GM20431 (cell line): ENCODE data around the gene RIOK2.
"Not testable (repeated sequence)": the region's sequence is repeated elsewhere in the genome, so short reads cannot be mapped to it uniquely, and the experiment has no call there.

ENCODE experiments used
- in situ Hi-C: fragments of 300-500 bp; cut with MseI, MboI; formaldehyde crosslinking; loops from one replicate; pipeline ENCODE4 v1.15.0; 2020; ENCODE audit warnings: low sequenced_read_pairs; ENCODE audit not compliant: unreplicated experiment

RIOK2 gene

GRCh38 chr5:97183100-97183929, at the start of gene RIOK2:
RIOK2 (minus strand) TSS chr5:97183247; CDS start chr5:97183191, 56 bp downstream.
- in situ Hi-C loops, result no loop called here

- in situ Hi-C loops, result no loop called here
Measured at GRCh38 chr5:97231025-97231636, 48.1 kb upstream of the RIOK2 start.

GRCh38 chr5:97229688-97230285, 46.7 kb upstream of the RIOK2 start:
- in situ Hi-C loops, result no loop called here

GRCh38 chr5:97229196-97229595, 46.1 kb upstream of the RIOK2 start:
- in situ Hi-C loops, result no loop called here

GRCh38 chr5:97225222-97225621, 42.2 kb upstream of the RIOK2 start:
- in situ Hi-C loops, result no loop called here

GRCh38 chr5:97224112-97224750, 41.2 kb upstream of the RIOK2 start:
- in situ Hi-C loops, result no loop called here

- in situ Hi-C loops, result no loop called here
Measured at GRCh38 chr5:97223596-97223995, 40.5 kb upstream of the RIOK2 start.

- in situ Hi-C loops, result no loop called here
Measured at GRCh38 chr5:97209343-97209742, 26.3 kb upstream of the RIOK2 start.

GRCh38 chr5:97208714-97209113, 25.7 kb upstream of the RIOK2 start:
- in situ Hi-C loops, result no loop called here

- in situ Hi-C loops, result no loop called here
Measured at GRCh38 chr5:97208184-97208713, 25.2 kb upstream of the RIOK2 start.

GRCh38 chr5:97194366-97194765, 11.3 kb upstream of the RIOK2 start:
- in situ Hi-C loops, result no loop called here

GRCh38 chr5:97193355-97193688, 10.3 kb upstream of the RIOK2 start:
- in situ Hi-C loops, result no loop called here

GRCh38 chr5:97192580-97193354, 9.7 kb upstream of the RIOK2 start:
- in situ Hi-C loops, result no loop called here

- in situ Hi-C loops, result no loop called here
Measured at GRCh38 chr5:97191893-97192292, 8.8 kb upstream of the RIOK2 start.

GRCh38 chr5:97189523-97189922, 6.5 kb upstream of the RIOK2 start:
- in situ Hi-C loops, result not testable (repeated sequence)

- in situ Hi-C loops, result no loop called here
Measured at GRCh38 chr5:97183930-97184213, 825 bp upstream of the RIOK2 start.

- in situ Hi-C loops, result no loop called here
Measured at GRCh38 chr5:97182571-97183099, 412 bp downstream of the RIOK2 start.

GRCh38 chr5:97181856-97182545, 1.0 kb downstream of the RIOK2 start:
- in situ Hi-C loops, result no loop called here

- in situ Hi-C loops, result not testable (repeated sequence)
Measured at GRCh38 chr5:97179457-97179856, 3.6 kb downstream of the RIOK2 start.
